ENCODE measurements around the gene RPL3.

RPL3 gene

GRCh38 chr22:39352306-39352891 is 33.0 kb upstream of the RPL3 start:
- Histone ChIP-seq H3K27me3 (replicated peaks in 2 of 5; ENCODE audit: control insufficient read depth in 4 of 5, insufficient read depth in 5 of 5, low read length in 4 of 5) (no peaks in the 10 kb centered on the region), H3K27ac (ENCODE audit: insufficient read depth in 1 of 2, low read depth in 1 of 2, low read length in 2 of 2, poor library complexity in 1 of 2, severe bottlenecking in 2 of 2) (peak overlapping the region in 1 of 2 experiments; percentile 55), H3K36me3 (ENCODE audit: control insufficient read depth in 4 of 4, insufficient read depth in 4 of 4, low read length in 3 of 4) (peaks cover 0 to 15% (median 3%) of the 10 kb centered on the region in 4 experiments), H3K4me3 (ENCODE audit: control insufficient read depth in 1 of 7, extremely low read depth in 1 of 7, insufficient read depth in 4 of 7, low read depth in 2 of 7, low read length in 6 of 7) (peak overlapping the region in 2 of 7 experiments; percentile 75 to 83), H3K4me1 (ENCODE audit: control extremely low read depth in 1 of 4, control insufficient read depth in 4 of 4, insufficient read depth in 4 of 4, low read length in 3 of 4) (peaks cover 12 to 43% (median 37%) of the 10 kb centered on the region in 4 experiments), H3K9me3 (ENCODE audit: control extremely low read depth in 1 of 5, control insufficient read depth in 4 of 5, insufficient read depth in 2 of 5, low read depth in 1 of 5, low read length in 4 of 5) (no peaks in the 10 kb centered on the region)
- WGBS (ENCODE audit: insufficient coverage): 87% methylated on average over 7 of the region's 7 CpGs
- DNase-seq: no peak
- CTCF ChIA-PET: interaction anchor here (2.1 to 4.5 kb wide), 2 partner anchors 10 to 12 kb away, joined by 7 to 19 read pairs; no protein-coding TSS in a partner anchor
- POLR2A ChIA-PET: interaction anchor here (0.9 kb wide), 1 partner anchor 33 kb away, joined by 3 read pairs; the partner anchor contains the start of gene RPL3

DNA sequence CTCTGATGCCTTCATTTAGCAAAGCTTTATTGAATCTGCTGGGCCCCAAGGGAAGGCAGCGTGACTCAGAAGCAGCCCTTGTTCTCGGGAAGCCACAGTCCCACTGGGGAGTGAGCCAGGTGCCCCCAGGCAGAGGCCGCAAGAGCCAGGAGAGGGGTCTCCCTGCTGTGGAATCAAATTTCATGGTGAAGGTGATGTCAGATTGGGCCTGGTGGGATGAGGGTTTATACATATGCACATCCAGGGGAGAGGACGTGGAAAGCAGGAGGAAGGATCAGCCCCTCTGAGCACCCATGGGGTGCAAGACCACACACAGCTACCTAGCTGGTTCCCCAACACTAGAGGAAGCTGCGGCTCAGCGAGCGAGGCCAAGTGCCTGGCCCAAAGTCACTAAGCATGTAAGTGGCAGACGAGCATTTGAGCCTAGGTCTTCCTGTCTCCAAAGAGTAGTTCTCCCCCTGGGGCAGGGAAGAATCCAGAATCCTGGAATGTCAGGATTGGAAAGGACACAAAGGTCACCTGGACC is 32.3 kb upstream of the RPL3 start:
- Histone ChIP-seq H3K4me1 (ENCODE audit: control extremely low read depth in 1 of 4, control insufficient read depth in 4 of 4, insufficient read depth in 4 of 4, low read length in 3 of 4) (peaks cover 12 to 43% (median 37%) of the 10 kb centered on the region in 4 experiments), H3K36me3 (ENCODE audit: control insufficient read depth in 4 of 4, insufficient read depth in 4 of 4, low read length in 3 of 4) (peaks cover 0 to 15% (median 2%) of the 10 kb centered on the region in 4 experiments), H3K4me3 (ENCODE audit: control insufficient read depth in 1 of 7, extremely low read depth in 1 of 7, insufficient read depth in 4 of 7, low read depth in 2 of 7, low read length in 6 of 7) (peak overlapping the region in 4 of 7 experiments; percentile 70 to 83 (median 79)), H3K27me3 (replicated peaks in 2 of 5; ENCODE audit: control insufficient read depth in 4 of 5, insufficient read depth in 5 of 5, low read length in 4 of 5) (no peaks in the 10 kb centered on the region), H3K27ac (ENCODE audit: insufficient read depth in 1 of 2, low read depth in 1 of 2, low read length in 2 of 2, poor library complexity in 1 of 2, severe bottlenecking in 2 of 2) (peak overlapping the region in 1 of 2 experiments; percentile 78), H3K9me3 (ENCODE audit: control extremely low read depth in 1 of 5, control insufficient read depth in 4 of 5, insufficient read depth in 2 of 5, low read depth in 1 of 5, low read length in 4 of 5) (no peaks in the 10 kb centered on the region)
- DNase-seq: peak in 2 of 3 donors; percentile 56 to 66
- WGBS (ENCODE audit: insufficient coverage): 35% methylated on average over 6 of the region's 8 CpGs
- ChIA-PET CTCF (interaction anchor here (2.1 to 4.5 kb wide), 2 partner anchors 9 to 13 kb away, joined by 7 to 19 read pairs; no protein-coding TSS in a partner anchor), POLR2A (interaction anchor here (0.9 kb wide), 1 partner anchor 32 kb away, joined by 3 read pairs; the partner anchor contains the start of gene RPL3)

DNA sequence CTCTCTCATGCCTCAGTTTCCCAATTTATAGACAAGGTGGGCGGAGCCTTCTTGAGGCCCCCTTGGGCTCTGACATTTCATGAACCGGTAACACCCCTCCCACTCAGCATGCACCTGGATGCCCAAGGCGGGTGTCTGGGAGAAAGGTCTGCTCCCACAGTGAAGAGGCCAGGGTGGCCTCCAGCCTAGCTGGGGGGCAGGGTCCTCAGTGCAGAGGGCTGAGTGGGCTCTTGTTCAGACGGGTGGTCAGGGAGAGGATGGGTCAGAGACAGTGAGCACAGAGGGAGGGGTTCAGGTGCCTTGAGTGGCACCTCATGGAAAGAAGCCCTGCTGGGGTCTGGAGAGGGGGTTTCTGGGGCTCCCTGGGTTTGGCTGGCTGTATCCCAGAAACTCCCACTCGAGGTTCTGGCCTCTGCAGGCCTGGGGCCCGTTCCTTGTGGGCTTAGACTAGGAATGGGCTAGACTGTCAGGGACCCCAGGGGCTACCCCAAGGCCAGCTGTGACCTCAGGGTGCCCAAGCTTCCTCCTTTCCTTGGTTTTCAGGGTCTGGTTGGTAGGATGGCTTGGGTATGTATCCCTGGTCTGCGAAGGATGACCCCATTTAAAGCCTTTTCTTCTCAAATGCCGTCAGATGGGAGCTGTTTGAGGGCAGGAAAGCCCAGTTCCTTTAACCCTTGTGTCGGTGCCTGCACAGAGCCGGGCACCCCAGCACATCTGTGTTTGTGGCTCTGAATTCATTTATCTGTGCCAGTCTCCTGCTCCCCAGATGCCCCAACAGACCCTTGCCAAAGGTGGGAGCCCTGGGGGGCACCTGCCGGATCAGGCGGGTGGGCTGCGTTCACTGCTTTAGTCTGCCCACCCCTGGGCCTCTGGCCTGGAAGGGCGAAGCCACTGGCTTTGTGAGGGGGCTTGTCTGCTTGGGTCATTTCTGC is 31.6 kb upstream of the RPL3 start:
- 76% methylated on average over 10 of the region's 14 CpGs for WGBS (ENCODE audit: insufficient coverage)
- H3K4me3 ChIP-seq (ENCODE audit: control insufficient read depth in 1 of 7, extremely low read depth in 1 of 7, insufficient read depth in 4 of 7, low read depth in 2 of 7, low read length in 6 of 7): peak overlapping the region; percentile 63 to 88 (median 75)
- DNase-seq: no peak
- no peaks in the 10 kb centered on the region for H3K9me3 ChIP-seq (ENCODE audit: control extremely low read depth in 1 of 5, control insufficient read depth in 4 of 5, insufficient read depth in 2 of 5, low read depth in 1 of 5, low read length in 4 of 5)
- peaks cover 0 to 15% (median 0%) of the 10 kb centered on the region in 4 experiments for H3K36me3 ChIP-seq (ENCODE audit: control insufficient read depth in 4 of 4, insufficient read depth in 4 of 4, low read length in 3 of 4)
- peak overlapping the region in 1 of 2 experiments; percentile 78 for H3K27ac ChIP-seq (ENCODE audit: insufficient read depth in 1 of 2, low read depth in 1 of 2, low read length in 2 of 2, poor library complexity in 1 of 2, severe bottlenecking in 2 of 2)
- H3K27me3 ChIP-seq (replicated peaks in 2 of 5; ENCODE audit: control insufficient read depth in 4 of 5, insufficient read depth in 5 of 5, low read length in 4 of 5): no peaks in the 10 kb centered on the region
- ChIA-PET CTCF (interaction anchor here (1.6 to 4.5 kb wide), 3 partner anchors 8 to 16 kb away, joined by 5 to 19 read pairs (median 7); no protein-coding TSS in a partner anchor), POLR2A (interaction anchor here (0.6 to 0.9 kb wide), 2 partner anchors 31 to 132 kb away, joined by 3 read pairs; partner anchors contain the start of gene RPL3)
- peaks cover 12 to 43% (median 37%) of the 10 kb centered on the region in 4 experiments for H3K4me1 ChIP-seq (ENCODE audit: control extremely low read depth in 1 of 4, control insufficient read depth in 4 of 4, insufficient read depth in 4 of 4, low read length in 3 of 4)

DNA sequence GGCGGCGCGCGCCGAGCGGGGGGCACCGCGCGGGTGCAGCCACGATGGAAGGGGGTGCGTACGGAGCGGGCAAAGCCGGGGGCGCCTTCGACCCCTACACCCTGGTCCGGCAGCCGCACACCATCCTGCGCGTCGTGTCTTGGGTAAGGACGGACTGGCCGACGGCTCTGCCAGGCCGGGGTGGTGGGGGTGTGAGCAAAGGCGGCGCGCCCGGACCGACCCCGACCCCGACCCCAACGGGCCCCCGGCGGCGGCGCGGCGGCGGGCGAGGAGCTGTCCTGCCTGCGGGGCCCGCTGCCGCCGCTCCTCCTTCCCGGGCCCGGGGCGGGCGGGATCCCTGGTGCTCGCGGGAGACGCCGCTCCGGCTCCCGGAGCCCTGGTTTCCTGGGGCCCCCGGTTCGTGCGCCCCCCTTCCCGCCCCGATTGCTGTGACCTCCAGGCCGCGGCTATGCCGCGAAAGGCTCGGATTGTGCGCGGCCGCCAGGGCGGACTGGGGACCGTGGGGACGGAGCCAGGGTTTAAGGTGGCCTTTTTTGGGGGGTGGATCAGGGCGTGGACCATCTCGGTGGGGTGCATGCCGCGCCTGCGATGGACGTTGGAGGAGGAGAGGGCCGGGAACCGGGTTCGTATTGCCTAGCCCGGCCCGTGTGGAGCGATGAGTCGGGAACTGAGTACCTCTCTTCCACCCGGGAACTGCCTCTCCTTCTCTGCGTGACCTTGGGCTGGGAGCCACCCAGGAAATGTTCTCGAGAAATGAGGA is 30.7 kb upstream of the RPL3 start, which contains the start of gene SYNGR1:
Gene SYNGR1, plus strand, starts transcription at position 25 of the 760 bp plus-strand sequence. Its CDS starts 20 bp downstream, at position 45.
- CTCF ChIA-PET: interaction anchor here (0.6 to 1.6 kb wide), 4 partner anchors 17 to 165 kb away, joined by 4 to 5 read pairs (median 4); no protein-coding TSS in a partner anchor
- Histone ChIP-seq H3K36me3 (ENCODE audit: control insufficient read depth in 4 of 4, insufficient read depth in 4 of 4, low read length in 3 of 4) (peaks cover 0 to 11% (median 0%) of the 10 kb centered on the region in 4 experiments), H3K9me3 (ENCODE audit: control extremely low read depth in 1 of 5, control insufficient read depth in 4 of 5, insufficient read depth in 2 of 5, low read depth in 1 of 5, low read length in 4 of 5) (no peaks in the 10 kb centered on the region), H3K27ac (ENCODE audit: insufficient read depth in 1 of 2, low read depth in 1 of 2, low read length in 2 of 2, poor library complexity in 1 of 2, severe bottlenecking in 2 of 2) (peak within 1 kb of the TSS; percentile 62 to 82), H3K4me1 (ENCODE audit: control extremely low read depth in 1 of 4, control insufficient read depth in 4 of 4, insufficient read depth in 4 of 4, low read length in 3 of 4) (peaks cover 12 to 43% (median 37%) of the 10 kb centered on the region in 4 experiments), H3K27me3 (replicated peaks in 2 of 5; ENCODE audit: control insufficient read depth in 4 of 5, insufficient read depth in 5 of 5, low read length in 4 of 5) (no peaks in the 10 kb centered on the region), H3K4me3 (ENCODE audit: control insufficient read depth in 1 of 7, extremely low read depth in 1 of 7, insufficient read depth in 4 of 7, low read depth in 2 of 7, low read length in 6 of 7) (peak within 1 kb of the TSS; percentile 63 to 90 (median 77))
- POLR2A ChIA-PET: interaction anchor here (0.7 to 2.2 kb wide), 2 partner anchors 31 to 83 kb away, joined by 3 to 11 read pairs; partner anchors contain the start of gene RPL3
- DNase-seq: peak in 1 of 3 donors; percentile 37
- WGBS (ENCODE audit: insufficient coverage): 0% methylated on average over 63 of the region's 87 CpGs

DNA sequence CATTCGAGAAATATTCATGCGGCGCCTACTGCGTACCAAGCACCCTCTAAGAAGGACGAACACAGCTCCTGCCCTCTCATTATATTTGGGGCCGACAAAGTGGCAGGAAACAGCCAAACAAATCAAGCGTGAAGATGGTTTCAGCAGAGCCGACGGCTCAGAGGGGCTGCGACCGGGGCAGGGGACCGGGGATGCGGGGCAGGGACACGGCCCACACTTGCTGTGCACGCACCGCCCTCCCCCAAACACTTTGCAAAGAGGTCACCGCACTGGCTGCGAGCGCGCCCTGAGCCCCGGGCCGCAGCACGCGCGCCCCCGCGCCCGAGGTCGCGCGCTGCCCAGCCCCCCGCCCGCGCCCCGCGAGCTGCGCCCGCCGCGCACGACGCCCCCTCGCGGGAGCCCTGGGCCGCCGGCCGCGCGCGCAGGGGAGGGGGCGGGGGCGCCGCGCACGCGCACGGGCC is 30.1 kb upstream of the RPL3 start:
- POLR2A ChIA-PET: interaction anchor here (0.7 to 2.2 kb wide), 2 partner anchors 31 to 82 kb away, joined by 3 to 11 read pairs; partner anchors contain the start of gene RPL3

More for the DNA sequence above, 30.1 kb upstream of the RPL3 start:
- H3K4me3 ChIP-seq (ENCODE audit: control insufficient read depth in 1 of 7, extremely low read depth in 1 of 7, insufficient read depth in 4 of 7, low read depth in 2 of 7, low read length in 6 of 7): peak overlapping the region; percentile 56 to 90 (median 77)
- WGBS (ENCODE audit: insufficient coverage): 0% methylated on average over 54 of the region's 57 CpGs
- no peaks in the 10 kb centered on the region for H3K27me3 ChIP-seq (replicated peaks in 2 of 5; ENCODE audit: control insufficient read depth in 4 of 5, insufficient read depth in 5 of 5, low read length in 4 of 5)
- peaks cover 12 to 43% (median 37%) of the 10 kb centered on the region in 4 experiments for H3K4me1 ChIP-seq (ENCODE audit: control extremely low read depth in 1 of 4, control insufficient read depth in 4 of 4, insufficient read depth in 4 of 4, low read length in 3 of 4)
- DNase-seq: peak; percentile 53 to 85 (median 78)
- CTCF ChIA-PET: interaction anchor here (0.6 to 1.6 kb wide), 9 partner anchors 14 to 179 kb away, joined by 3 to 5 read pairs (median 4); no protein-coding TSS in a partner anchor
- peak overlapping the region; percentile 62 to 82 for H3K27ac ChIP-seq (ENCODE audit: insufficient read depth in 1 of 2, low read depth in 1 of 2, low read length in 2 of 2, poor library complexity in 1 of 2, severe bottlenecking in 2 of 2)
- H3K36me3 ChIP-seq (ENCODE audit: control insufficient read depth in 4 of 4, insufficient read depth in 4 of 4, low read length in 3 of 4): peaks cover 0 to 7% (median 0%) of the 10 kb centered on the region in 4 experiments
- no peaks in the 10 kb centered on the region for H3K9me3 ChIP-seq (ENCODE audit: control extremely low read depth in 1 of 5, control insufficient read depth in 4 of 5, insufficient read depth in 2 of 5, low read depth in 1 of 5, low read length in 4 of 5)

All from common myeloid progenitor, CD34-positive (primary cell).